GM19240 (cell line): ENCODE data around the gene PDZK1IP1.
"Not testable (repeated sequence)": the region's sequence is repeated elsewhere in the genome, so short reads cannot be mapped to it uniquely, and the experiment has no call there.

ENCODE experiments used
- DNase-seq: peaks from one replicate; pipeline ENCODE4 v3.0.0; 2011; ENCODE audit warnings: low spot score; ENCODE audit not compliant: insufficient read length

The PDZK1IP1 gene

GRCh38 chr1:47223921-47224675, 34.3 kb upstream of the PDZK1IP1 start:
- no peak for DNase-seq

GRCh38 chr1:47223174-47223920, 33.5 kb upstream of the PDZK1IP1 start:
- DNase-seq: no peak

- DNase-seq: no peak
Measured at GRCh38 chr1:47222476-47222875, 32.6 kb upstream of the PDZK1IP1 start.

GRCh38 chr1:47219590-47220220, 29.9 kb upstream of the PDZK1IP1 start:
- DNase-seq: no peak

- DNase-seq: no peak
Measured at GRCh38 chr1:47219001-47219400, 29.2 kb upstream of the PDZK1IP1 start.

- DNase-seq: no peak
Measured at GRCh38 chr1:47216278-47217059, 26.6 kb upstream of the PDZK1IP1 start.

GRCh38 chr1:47215713-47216112, 25.9 kb upstream of the PDZK1IP1 start:
- DNase-seq: no peak

- DNase-seq: no peak
Measured at GRCh38 chr1:47214549-47214948, 24.7 kb upstream of the PDZK1IP1 start.

DNA sequence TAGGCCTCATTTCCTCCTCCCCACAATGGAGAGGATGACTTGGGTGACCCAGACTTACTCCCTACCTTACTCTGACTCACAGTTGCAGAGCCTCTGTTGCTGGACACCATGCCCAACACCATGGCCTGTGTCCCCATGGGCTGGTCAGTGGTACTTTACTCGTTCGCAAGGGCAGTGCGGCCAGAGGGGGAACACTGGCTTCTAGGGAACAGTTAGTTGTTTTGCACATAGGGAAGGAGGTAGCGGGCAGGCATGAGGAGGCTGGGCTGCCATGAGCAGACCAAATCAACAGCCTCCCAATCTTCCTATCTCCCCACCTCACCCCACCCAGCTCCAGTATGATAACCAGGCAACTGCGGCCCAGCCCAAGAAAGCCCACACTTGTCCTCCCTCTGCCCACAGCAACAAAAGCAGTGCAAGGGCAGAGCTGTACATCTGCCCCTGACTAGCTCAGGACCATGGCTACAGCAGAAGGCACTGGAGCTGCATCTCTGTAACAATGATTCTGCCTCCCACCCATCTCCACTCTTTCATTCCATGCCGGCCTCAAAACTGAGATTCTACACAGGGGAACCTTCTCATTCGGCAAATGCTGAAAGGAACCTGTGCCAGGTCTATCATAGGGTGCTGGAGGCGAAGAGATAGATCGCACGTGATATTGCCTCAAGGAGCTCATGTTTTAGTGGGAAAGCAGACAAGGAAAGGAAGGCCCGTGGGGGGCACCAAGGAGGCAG, 23.6 kb upstream of the PDZK1IP1 start:
- DNase-seq: no peak

DNA sequence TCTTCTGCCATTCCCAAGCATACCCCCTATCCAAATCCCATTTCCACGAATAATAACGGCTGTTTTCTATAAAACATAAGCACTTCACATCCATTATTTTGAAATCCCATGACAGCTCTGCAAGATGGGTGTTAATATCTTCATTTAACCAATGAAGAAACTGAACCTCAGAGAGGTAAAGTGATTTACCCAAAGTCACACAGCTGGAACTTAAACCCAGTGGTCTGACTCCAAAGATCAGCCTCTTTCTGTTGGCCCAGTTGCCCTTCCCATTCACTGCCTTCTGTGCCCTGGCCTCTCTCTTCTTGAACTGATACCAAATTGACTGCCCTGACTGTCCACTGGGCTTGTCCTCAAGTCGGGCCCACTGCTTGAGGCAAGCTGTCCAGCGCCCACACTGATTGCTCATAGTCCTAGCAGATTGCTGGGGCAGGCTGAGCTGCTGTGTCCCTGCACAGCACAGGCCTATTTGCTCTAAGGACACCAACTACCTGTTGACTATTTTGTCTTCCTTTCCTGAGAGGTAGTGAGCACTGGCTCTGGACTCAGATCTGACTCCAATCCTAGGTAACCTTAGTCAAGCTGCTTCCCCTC, 22.9 kb upstream of the PDZK1IP1 start:
- no peak for DNase-seq

GRCh38 chr1:47211796-47212269, 22.0 kb upstream of the PDZK1IP1 start:
- no peak for DNase-seq

- DNase-seq: no peak
Measured at GRCh38 chr1:47210666-47211065, 20.8 kb upstream of the PDZK1IP1 start.

- DNase-seq: no peak
Measured at GRCh38 chr1:47209725-47210325, 20.0 kb upstream of the PDZK1IP1 start.

DNA sequence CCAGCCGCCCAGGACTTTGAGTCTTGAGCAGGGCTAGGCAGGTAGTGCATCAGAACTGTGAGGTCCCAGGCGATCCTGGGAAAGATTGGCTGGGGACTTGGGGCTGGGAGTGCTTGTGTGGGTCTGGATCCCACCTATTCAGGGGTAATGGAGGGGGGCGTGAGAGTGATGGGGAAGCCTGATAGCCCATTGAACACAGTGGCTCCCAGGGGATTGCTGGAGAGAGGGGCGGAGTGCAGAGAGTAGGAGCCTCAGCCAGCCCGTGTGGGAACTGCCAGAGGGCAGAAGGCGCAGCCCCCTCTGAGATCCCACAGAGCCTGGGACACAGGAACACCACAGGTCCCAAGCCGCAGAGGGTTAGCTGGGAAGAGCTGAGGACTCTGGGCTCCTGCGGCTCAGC, 19.3 kb upstream of the PDZK1IP1 start:
- DNase-seq: no peak

GRCh38 chr1:47208374-47208850, 18.6 kb upstream of the PDZK1IP1 start:
- DNase-seq: no peak

- DNase-seq: no peak
Measured at GRCh38 chr1:47207803-47208373, 18.1 kb upstream of the PDZK1IP1 start.

- no peak for DNase-seq
Measured at GRCh38 chr1:47205918-47206317, 16.1 kb upstream of the PDZK1IP1 start.

GRCh38 chr1:47203504-47203903, 13.7 kb upstream of the PDZK1IP1 start:
- DNase-seq: not testable (repeated sequence)

GRCh38 chr1:47201179-47201578, 11.3 kb upstream of the PDZK1IP1 start:
- DNase-seq: no peak
